H4 (cell line): ENCODE data around the gene P2RY8. TPM values are rescaled to one million over a fixed set of nuclear protein-coding genes. Genes with fewer than 3 reads are reported as not detected.
"Not testable (repeated sequence)": the region's sequence is repeated elsewhere in the genome, so short reads cannot be mapped to it uniquely, and the experiment has no call there.

Experiments
- DNase-seq: peaks from one replicate; pipeline ENCODE4 v3.0.0-alpha.2; 2015; ENCODE audit warnings: low spot score
- total RNA-seq: library from RNA; depleted of rRNA; stranded (reverse); fragments of >200 nt; shearing (Covaris generic); gene quantifications from 2 replicates; pipeline ENCODE4 v1.2.3, GENCODE V29; 2014

P2RY8 gene
- total RNA-seq, 1 experiment from 2014 or later, result 0.25 TPM

- DNase-seq, result no peak
These were observed 8.9 kb upstream of the P2RY8 start for GRCh38 chrX:1545776-1546408.

GRCh38 chrX:1542994-1543725 is 6.2 kb upstream of the P2RY8 start:
- no peak for DNase-seq

- DNase-seq, result not testable (repeated sequence)
These were observed 2.2 kb upstream of the P2RY8 start for GRCh38 chrX:1539146-1539545.

GRCh38 chrX:1537716-1538090 is 718 bp upstream of the P2RY8 start:
- DNase-seq, result not testable (repeated sequence)

GRCh38 chrX:1536712-1537030 is 314 bp downstream of the P2RY8 start:
- DNase-seq, result no peak

GRCh38 chrX:1535241-1536041 is 1.5 kb downstream of the P2RY8 start:
- DNase-seq, result no peak

GRCh38 chrX:1534301-1535168 is 2.5 kb downstream of the P2RY8 start:
- DNase-seq, result no peak

- DNase-seq, result no peak
These were observed 3.9 kb downstream of the P2RY8 start for GRCh38 chrX:1533058-1533457.

- DNase-seq, result no peak
These were observed 5.7 kb downstream of the P2RY8 start for GRCh38 chrX:1531096-1531890.

- no peak for DNase-seq
These were observed 7.2 kb downstream of the P2RY8 start for GRCh38 chrX:1529756-1530155.

GRCh38 chrX:1529328-1529727 is 7.7 kb downstream of the P2RY8 start:
- DNase-seq, result no peak

- DNase-seq, result no peak
These were observed 8.1 kb downstream of the P2RY8 start for GRCh38 chrX:1528884-1529203.

- DNase-seq, result no peak
These were observed 8.7 kb downstream of the P2RY8 start for GRCh38 chrX:1528186-1528883.

- DNase-seq, result no peak
These were observed 9.5 kb downstream of the P2RY8 start for GRCh38 chrX:1527457-1527856.

GRCh38 chrX:1526565-1526964 is 10.4 kb downstream of the P2RY8 start:
- DNase-seq, result no peak

GRCh38 chrX:1525583-1526355 is 11.2 kb downstream of the P2RY8 start:
- DNase-seq, result no peak

- no peak for DNase-seq
These were observed 12.0 kb downstream of the P2RY8 start for GRCh38 chrX:1524874-1525582.

- DNase-seq, result not testable (repeated sequence)
These were observed 14.1 kb downstream of the P2RY8 start for GRCh38 chrX:1522905-1523304.

- no peak for DNase-seq
These were observed 15.5 kb downstream of the P2RY8 start for GRCh38 chrX:1521459-1521956.
